Liver (tissue), 3 donors: ENCODE results near the gene CAV2.

ENCODE experiments used
- ATF3 ChIP-seq: IDR thresholded peaks from 2 replicates; pipeline ENCODE4 v1.6.1; 2016; ENCODE audit warnings: antibody characterized with exemption
- CTCF ChIP-seq: fragments of 150-350 bp; IDR thresholded peaks from 2 replicates; pipeline ENCODE4 v1.5.1; 2017; ENCODE audit warnings: improper control_type of control experiment, low read depth, low read length; ENCODE audit not compliant: missing input control
- EGR1 ChIP-seq, 2 donors: IDR thresholded peaks; 2 replicates each; pipeline ENCODE4 v1.6.1; 2016 to 2018; ENCODE audit warnings: antibody characterized with exemption in 2 of 2, low read depth in 2 of 2
- GABPA ChIP-seq, 2 donors: IDR thresholded peaks in 1 of 2; conservative IDR thresholded peaks in 1 of 2; 2 replicates each; pipeline ENCODE4 v1.6.1; 2016; ENCODE audit warnings: antibody characterized with exemption in 2 of 2, mild to moderate bottlenecking in 1 of 2, moderate library complexity in 1 of 2
- MAX ChIP-seq: IDR thresholded peaks from 2 replicates; pipeline ENCODE4 v1.6.1; 2016; ENCODE audit warnings: antibody characterized with exemption
- RAD21 ChIP-seq, 2 donors: IDR thresholded peaks; 2 replicates each; pipeline ENCODE4 v1.6.1; 2016; ENCODE audit warnings: antibody characterized with exemption in 2 of 2, mild to moderate bottlenecking in 2 of 2
- REST ChIP-seq: IDR thresholded peaks from 2 replicates; pipeline ENCODE4 v1.6.1; 2016; ENCODE audit warnings: antibody characterized with exemption, mild to moderate bottlenecking
- SP1 ChIP-seq: IDR thresholded peaks from 2 replicates; pipeline ENCODE4 v1.6.1; 2018; ENCODE audit warnings: antibody characterized with exemption, mild to moderate bottlenecking
- TAF1 ChIP-seq: conservative IDR thresholded peaks from 2 replicates; pipeline ENCODE4 v1.6.1; 2016; ENCODE audit warnings: antibody characterized with exemption, mild to moderate bottlenecking
- YY1 ChIP-seq: IDR thresholded peaks from 2 replicates; pipeline ENCODE4 v1.6.1; 2016; ENCODE audit warnings: antibody characterized with exemption, mild to moderate bottlenecking
- ZBTB33 ChIP-seq: IDR thresholded peaks from 2 replicates; pipeline ENCODE4 v1.6.1; 2016; ENCODE audit warnings: antibody characterized with exemption
- donor health status: healthy.
- donor health status: healthy.

GRCh38 chr7:116543664-116544063, 44.1 kb downstream of the CAV2 start:
- no peak for TF ChIP-seq EGR1 (IDR thresholded peaks at IDR 0.05; ENCODE audit: low read depth in 2 of 2)
- TF ChIP-seq CTCF = no peak
- TF ChIP-seq SP1 = no peak
- no peak for TF ChIP-seq YY1
- TF ChIP-seq TAF1 = no peak
- no peak for TF ChIP-seq GABPA (IDR thresholded peaks at IDR 0.05 in 1 of 2, conservative IDR thresholded peaks at IDR 0.05 in 1 of 2)
- no peak for TF ChIP-seq ATF3
- TF ChIP-seq ZBTB33 = no peak
- TF ChIP-seq RAD21 (IDR thresholded peaks at IDR 0.05) = no peak
- TF ChIP-seq MAX = no peak
- no peak for TF ChIP-seq REST
